A549 (cell line): ENCODE results near the gene ME2. TPM values are rescaled to one million over a fixed set of nuclear protein-coding genes. Genes with fewer than 3 reads are reported as not detected.

Experiments used
- ATAC-seq, 2 experiments: fragments of 200-7000 bp in 1 of 2; fragments of >200 bp in 1 of 2; cut with Nextera tagmentation in 1 of 2; cut with Tn5 transposase in 1 of 2; 3 replicates each; pipeline versions ENCODE4 v1.8.0 to v1.9.1; 2018 to 2020; ENCODE audit warnings: mild to moderate bottlenecking in 1 of 2, moderate library complexity in 1 of 2
- CTCF ChIA-PET: fragments of 300-600 bp; sonication (Branson Sonifier 250); formaldehyde crosslinking; extraction: SDS; loops from one replicate; lab custom pipeline; 2021; ENCODE audit warnings: antibody characterized with exemption, inconsistent platforms; lab: Yijun Ruan, JAX
- POLR2A ChIA-PET: fragments of 350-600 bp; formaldehyde crosslinking; extraction: SDS; loops from one replicate; lab custom pipeline; 2021; ENCODE audit warnings: antibody characterized with exemption, inconsistent platforms; lab: Yijun Ruan, JAX
- DNase-seq, 2 experiments: peaks; one replicate each; pipeline versions ENCODE4 v3.0.0 to v3.0.0-alpha.2; 2011 to 2016; ENCODE audit warnings: low read depth in 1 of 2, low spot score in 1 of 2
- FAIRE-seq: peaks from 2 replicates; lab custom pipeline; 2011; peaks lifted over from hg19 to GRCh38; lab: Jason Lieb, UNC
- H3K27ac ChIP-seq, 2 experiments: fragments of >200 bp; sonication (Bioruptor Twin); formaldehyde crosslinking; 3 replicates each; pipeline ENCODE4 v1.5.1; 2016 to 2017
- H3K4me1 ChIP-seq: fragments of >200 bp; sonication (Bioruptor Twin); formaldehyde crosslinking; 3 replicates; pipeline ENCODE4 v1.6.1; 2016
- H3K4me2 ChIP-seq: fragments of >200 bp; sonication (Bioruptor Twin); formaldehyde crosslinking; 3 replicates; pipeline ENCODE4 v1.6.1; 2016
- H3K4me3 ChIP-seq: fragments of >200 bp; sonication (Bioruptor Twin); formaldehyde crosslinking; 3 replicates; pipeline ENCODE4 v1.5.1; 2016
- H3K9me3 ChIP-seq: fragments of >200 bp; sonication (Bioruptor Twin); formaldehyde crosslinking; 3 replicates; pipeline ENCODE4 v1.6.1; 2016
- CEBPB ChIP-seq, 2 experiments: fragments of >200 bp in 1 of 2; sonication (Bioruptor Twin) in 1 of 2; formaldehyde crosslinking in 1 of 2; IDR thresholded peaks; 2 replicates each; pipeline ENCODE4 v1.6.1; 2012 to 2016
- CHD2 ChIP-seq: fragments of 150-350 bp; IDR thresholded peaks from 2 replicates; pipeline ENCODE4 v1.6.1; 2014; ENCODE audit warnings: low read length; ENCODE audit not compliant: partially characterized antibody
- EP300 ChIP-seq, 2 experiments: fragments of >200 bp; sonication (Bioruptor Twin); formaldehyde crosslinking; IDR thresholded peaks; 2 replicates in 1 of 2; 3 replicates in 1 of 2; pipeline ENCODE4 v1.6.1; 2016 to 2017
- ESRRA ChIP-seq: fragments of 150-350 bp; IDR thresholded peaks from 2 replicates; pipeline ENCODE4 v1.6.1; 2014; ENCODE audit warnings: mild to moderate bottlenecking, low read length, borderline replicate concordance
- GATA3 ChIP-seq: IDR thresholded peaks from 2 replicates; pipeline ENCODE4 v1.6.1; 2012; ENCODE audit warnings: borderline replicate concordance
- HEYL ChIP-seq: fragments of 250-450 bp; sonication (Bioruptor Pico); IDR thresholded peaks from 2 replicates; pipeline ENCODE4 v1.8.0; 2021; ENCODE audit warnings: mild to moderate bottlenecking, moderate library complexity
- HOXB5 ChIP-seq: fragments of 250-450 bp; sonication (Bioruptor Pico); IDR thresholded peaks from 2 replicates; pipeline ENCODE4 v1.5.0; 2020; ENCODE audit warnings: mild to moderate bottlenecking, moderate library complexity
- KDM5A ChIP-seq: fragments of 200-600 bp; sonication (generic); IDR thresholded peaks from 2 replicates; pipeline ENCODE4 v1.6.1; 2016; ENCODE audit warnings: antibody characterized with exemption, mild to moderate bottlenecking
- MAX ChIP-seq: IDR thresholded peaks from 2 replicates; pipeline ENCODE4 v1.6.1; 2012
- MAZ ChIP-seq: fragments of 150-350 bp; IDR thresholded peaks from 2 replicates; pipeline ENCODE4 v1.6.1; 2014; ENCODE audit warnings: antibody characterized with exemption, low read depth, low read length, borderline replicate concordance
- NFE2L2 ChIP-seq: fragments of 150-350 bp; conservative IDR thresholded peaks from 2 replicates; pipeline ENCODE4 v1.6.1; 2014; ENCODE audit warnings: low read length
- NPAS2 ChIP-seq: fragments of 250-450 bp; sonication (Bioruptor Pico); IDR thresholded peaks from 2 replicates; pipeline ENCODE4 v1.8.0; 2022; ENCODE audit warnings: mild to moderate bottlenecking, moderate library complexity, borderline replicate concordance
- POLR2A ChIP-seq: IDR thresholded peaks from 2 replicates; pipeline ENCODE4 v1.6.1; 2012; ENCODE audit warnings: mild to moderate bottlenecking, low read length
- SREBF2 ChIP-seq: fragments of 450-650 bp; IDR thresholded peaks from 2 replicates; pipeline ENCODE4 v1.6.1; 2014; ENCODE audit warnings: mild to moderate bottlenecking, moderate library complexity
- ZFP36 ChIP-seq: fragments of 450-650 bp; IDR thresholded peaks from 2 replicates; pipeline ENCODE4 v1.6.1; 2014; ENCODE audit warnings: borderline replicate concordance; ENCODE audit not compliant: partially characterized antibody
- ZSCAN20 ChIP-seq: fragments of 250-450 bp; sonication (Bioruptor Pico); IDR thresholded peaks from 2 replicates; pipeline ENCODE4 v1.8.0; 2022; ENCODE audit warnings: mild to moderate bottlenecking, moderate library complexity
- WGBS: methylation state at CpG from one replicate; pipeline ENCODE4 v1.1.6; 2017; ENCODE audit errors: missing lambda C conversion rate; 5-methylcytosine and 5-hydroxymethylcytosine counted together
- polyA plus RNA-seq, 4 experiments: library from polyadenylated mRNA; depleted of rRNA in 3 of 4; stranded (reverse); fragments of >200 nt; fragmentation: RNase III in 1 of 4; extraction: RNeasy Plus Mini Kit Qiagen cat#74134 plus additional on column Dnase treatment in 1 of 4; gene quantifications; 2 replicates in 3 of 4; 3 replicates in 1 of 4; pipeline ENCODE4 v1.2.3, GENCODE V29; 2011 to 2017
- TF ChIP-seq, protein P1 (sequence below): fragments of >200 bp; sonication (Bioruptor Twin); formaldehyde crosslinking; IDR thresholded peaks from 3 replicates; pipeline ENCODE4 v1.6.1; 2016
- TF ChIP-seq, protein P2 (sequence below): fragments of 200-600 bp; sonication (generic); IDR thresholded peaks from 2 replicates; pipeline ENCODE4 v1.6.1; 2016; ENCODE audit warnings: antibody characterized with exemption, mild to moderate bottlenecking, moderate library complexity
- TF ChIP-seq, protein P3 (sequence below): fragments of 150-350 bp; IDR thresholded peaks from 2 replicates; pipeline ENCODE4 v1.6.1; 2014; ENCODE audit warnings: low read depth, mild to moderate bottlenecking, low read length
- TF ChIP-seq, protein P4 (sequence below): fragments of >200 bp; sonication (Bioruptor Twin); formaldehyde crosslinking; IDR thresholded peaks from 3 replicates; pipeline ENCODE4 v1.5.1; 2016

The ME2 gene
- polyA plus RNA-seq, 2 of the 4 experiments (the other 2 are of a cell fraction) = 46.8 to 88.0 TPM

GRCh38 chr18:50934545-50935211 is 55.8 kb downstream of the ME2 start:
- 95% methylated on average over 6 of the region's 6 CpGs for WGBS
- ChIA-PET CTCF (interaction anchor here (1.6 kb wide), 1 partner anchor 116 kb away, joined by 4 read pairs; no protein-coding TSS in a partner anchor), POLR2A (no interaction called here)
- H3K4me1 ChIP-seq = no peaks in the 10 kb centered on the region
- H3K4me3 ChIP-seq = no peak overlapping the region
- TF ChIP-seq MAZ (no peak), GATA3 (no peak), ZSCAN20 (CRISPR knock-in tag) (no peak), HOXB5 (CRISPR knock-in tag) (no peak), HEYL (CRISPR knock-in tag) (no peak), CHD2 (no peak), EP300 (IDR thresholded peaks at IDR 0.05) (no peak), MAX (no peak), KDM5A (no peak)
- TF ChIP-seq, protein P1, sequence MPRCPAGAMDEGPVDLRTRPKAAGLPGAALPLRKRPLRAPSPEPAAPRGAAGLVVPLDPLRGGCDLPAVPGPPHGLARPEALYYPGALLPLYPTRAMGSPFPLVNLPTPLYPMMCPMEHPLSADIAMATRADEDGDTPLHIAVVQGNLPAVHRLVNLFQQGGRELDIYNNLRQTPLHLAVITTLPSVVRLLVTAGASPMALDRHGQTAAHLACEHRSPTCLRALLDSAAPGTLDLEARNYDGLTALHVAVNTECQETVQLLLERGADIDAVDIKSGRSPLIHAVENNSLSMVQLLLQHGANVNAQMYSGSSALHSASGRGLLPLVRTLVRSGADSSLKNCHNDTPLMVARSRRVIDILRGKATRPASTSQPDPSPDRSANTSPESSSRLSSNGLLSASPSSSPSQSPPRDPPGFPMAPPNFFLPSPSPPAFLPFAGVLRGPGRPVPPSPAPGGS = no peak
- no peak overlapping the region for H3K4me2 ChIP-seq
- DNase-seq (no peak), FAIRE-seq (no peak), ATAC-seq (no peak)
- no peaks in the 10 kb centered on the region for H3K9me3 ChIP-seq
- no peak overlapping the region for H3K27ac ChIP-seq

- POLR2A ChIA-PET = interaction anchor here (1.1 kb wide), 1 partner anchor 32 kb away, joined by 3 read pairs; the partner anchor contains the start of gene ELAC1
- Histone ChIP-seq H3K4me3 (no peak overlapping the region), H3K4me1 (no peaks in the 10 kb centered on the region)
- FAIRE-seq = no peak
- TF ChIP-seq, protein P2, sequence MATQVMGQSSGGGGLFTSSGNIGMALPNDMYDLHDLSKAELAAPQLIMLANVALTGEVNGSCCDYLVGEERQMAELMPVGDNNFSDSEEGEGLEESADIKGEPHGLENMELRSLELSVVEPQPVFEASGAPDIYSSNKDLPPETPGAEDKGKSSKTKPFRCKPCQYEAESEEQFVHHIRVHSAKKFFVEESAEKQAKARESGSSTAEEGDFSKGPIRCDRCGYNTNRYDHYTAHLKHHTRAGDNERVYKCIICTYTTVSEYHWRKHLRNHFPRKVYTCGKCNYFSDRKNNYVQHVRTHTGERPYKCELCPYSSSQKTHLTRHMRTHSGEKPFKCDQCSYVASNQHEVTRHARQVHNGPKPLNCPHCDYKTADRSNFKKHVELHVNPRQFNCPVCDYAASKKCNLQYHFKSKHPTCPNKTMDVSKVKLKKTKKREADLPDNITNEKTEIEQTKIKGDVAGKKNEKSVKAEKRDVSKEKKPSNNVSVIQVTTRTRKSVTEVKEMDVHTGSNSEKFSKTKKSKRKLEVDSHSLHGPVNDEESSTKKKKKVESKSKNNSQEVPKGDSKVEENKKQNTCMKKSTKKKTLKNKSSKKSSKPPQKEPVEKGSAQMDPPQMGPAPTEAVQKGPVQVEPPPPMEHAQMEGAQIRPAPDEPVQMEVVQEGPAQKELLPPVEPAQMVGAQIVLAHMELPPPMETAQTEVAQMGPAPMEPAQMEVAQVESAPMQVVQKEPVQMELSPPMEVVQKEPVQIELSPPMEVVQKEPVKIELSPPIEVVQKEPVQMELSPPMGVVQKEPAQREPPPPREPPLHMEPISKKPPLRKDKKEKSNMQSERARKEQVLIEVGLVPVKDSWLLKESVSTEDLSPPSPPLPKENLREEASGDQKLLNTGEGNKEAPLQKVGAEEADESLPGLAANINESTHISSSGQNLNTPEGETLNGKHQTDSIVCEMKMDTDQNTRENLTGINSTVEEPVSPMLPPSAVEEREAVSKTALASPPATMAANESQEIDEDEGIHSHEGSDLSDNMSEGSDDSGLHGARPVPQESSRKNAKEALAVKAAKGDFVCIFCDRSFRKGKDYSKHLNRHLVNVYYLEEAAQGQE = no peak
- TF ChIP-seq MAZ (no peak), ESRRA (no peak), SREBF2 (no peak), MAX (no peak)
- TF ChIP-seq, all 56 proteins: peak for 0
- ATAC-seq (no peak), DNase-seq (no peak)
- CTCF ChIA-PET = interaction anchor here (0.6 to 0.7 kb wide), 3 partner anchors 430 to 711 kb away, joined by 3 to 4 read pairs (median 3); no protein-coding TSS in a partner anchor
- H3K9me3 ChIP-seq = no peaks in the 10 kb centered on the region
- no peak overlapping the region for H3K4me2 ChIP-seq
- 89% methylated on average over 6 of the region's 6 CpGs for WGBS
- H3K27ac ChIP-seq = no peak overlapping the region
These were observed 56.7 kb downstream of the ME2 start for GRCh38 chr18:50935493-50936191.

DNA sequence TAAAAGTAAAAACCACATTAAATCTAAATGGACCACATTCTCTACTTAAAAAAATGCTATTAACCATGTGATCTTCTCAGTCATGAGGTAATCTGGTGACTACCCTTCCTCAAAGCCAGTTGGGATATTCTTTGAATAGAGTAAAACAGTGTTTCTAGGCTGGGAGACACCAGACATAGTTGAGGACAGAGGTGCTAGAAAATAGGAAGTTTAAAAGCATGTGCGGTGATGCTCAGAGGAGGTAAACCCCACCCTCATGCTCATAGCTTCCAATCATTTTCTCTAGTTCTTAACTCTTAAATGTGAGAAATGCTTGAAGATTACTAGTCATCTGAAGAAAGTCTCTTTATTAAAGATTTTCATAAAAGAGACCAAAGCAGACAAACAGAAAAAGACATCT is 58.3 kb downstream of the ME2 start:
- CTCF ChIA-PET = no interaction called here
- Histone ChIP-seq H3K4me3 (no peak overlapping the region), H3K4me1 (no peaks in the 10 kb centered on the region), H3K4me2 (no peak overlapping the region), H3K27ac (no peak overlapping the region), H3K9me3 (no peaks in the 10 kb centered on the region)
- ATAC-seq (no peak), FAIRE-seq (no peak), DNase-seq (no peak)
- no peak for TF ChIP-seq CEBPB (IDR thresholded peaks at IDR 0.05)
- no peak for TF ChIP-seq NPAS2 (CRISPR knock-in tag)
- no peak for TF ChIP-seq NFE2L2
- no peak for TF ChIP-seq POLR2A
- TF ChIP-seq SREBF2 = no peak
- TF ChIP-seq, protein P3, sequence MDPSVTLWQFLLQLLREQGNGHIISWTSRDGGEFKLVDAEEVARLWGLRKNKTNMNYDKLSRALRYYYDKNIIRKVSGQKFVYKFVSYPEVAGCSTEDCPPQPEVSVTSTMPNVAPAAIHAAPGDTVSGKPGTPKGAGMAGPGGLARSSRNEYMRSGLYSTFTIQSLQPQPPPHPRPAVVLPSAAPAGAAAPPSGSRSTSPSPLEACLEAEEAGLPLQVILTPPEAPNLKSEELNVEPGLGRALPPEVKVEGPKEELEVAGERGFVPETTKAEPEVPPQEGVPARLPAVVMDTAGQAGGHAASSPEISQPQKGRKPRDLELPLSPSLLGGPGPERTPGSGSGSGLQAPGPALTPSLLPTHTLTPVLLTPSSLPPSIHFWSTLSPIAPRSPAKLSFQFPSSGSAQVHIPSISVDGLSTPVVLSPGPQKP = no peak
- TF ChIP-seq, protein P4, sequence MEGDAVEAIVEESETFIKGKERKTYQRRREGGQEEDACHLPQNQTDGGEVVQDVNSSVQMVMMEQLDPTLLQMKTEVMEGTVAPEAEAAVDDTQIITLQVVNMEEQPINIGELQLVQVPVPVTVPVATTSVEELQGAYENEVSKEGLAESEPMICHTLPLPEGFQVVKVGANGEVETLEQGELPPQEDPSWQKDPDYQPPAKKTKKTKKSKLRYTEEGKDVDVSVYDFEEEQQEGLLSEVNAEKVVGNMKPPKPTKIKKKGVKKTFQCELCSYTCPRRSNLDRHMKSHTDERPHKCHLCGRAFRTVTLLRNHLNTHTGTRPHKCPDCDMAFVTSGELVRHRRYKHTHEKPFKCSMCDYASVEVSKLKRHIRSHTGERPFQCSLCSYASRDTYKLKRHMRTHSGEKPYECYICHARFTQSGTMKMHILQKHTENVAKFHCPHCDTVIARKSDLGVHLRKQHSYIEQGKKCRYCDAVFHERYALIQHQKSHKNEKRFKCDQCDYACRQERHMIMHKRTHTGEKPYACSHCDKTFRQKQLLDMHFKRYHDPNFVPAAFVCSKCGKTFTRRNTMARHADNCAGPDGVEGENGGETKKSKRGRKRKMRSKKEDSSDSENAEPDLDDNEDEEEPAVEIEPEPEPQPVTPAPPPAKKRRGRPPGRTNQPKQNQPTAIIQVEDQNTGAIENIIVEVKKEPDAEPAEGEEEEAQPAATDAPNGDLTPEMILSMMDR = no peak
- TF ChIP-seq ZFP36 = no peak
- 91% methylated on average over 1 of the region's 1 CpG for WGBS
- POLR2A ChIA-PET = no interaction called here
